Measurements from ENCODE around the gene ANG. TPM values are rescaled to one million over a fixed set of nuclear protein-coding genes. Genes with fewer than 3 reads are reported as not detected.

ANG gene
- 5.5 and 10.1 TPM in 2 replicates for total RNA-seq

DNA sequence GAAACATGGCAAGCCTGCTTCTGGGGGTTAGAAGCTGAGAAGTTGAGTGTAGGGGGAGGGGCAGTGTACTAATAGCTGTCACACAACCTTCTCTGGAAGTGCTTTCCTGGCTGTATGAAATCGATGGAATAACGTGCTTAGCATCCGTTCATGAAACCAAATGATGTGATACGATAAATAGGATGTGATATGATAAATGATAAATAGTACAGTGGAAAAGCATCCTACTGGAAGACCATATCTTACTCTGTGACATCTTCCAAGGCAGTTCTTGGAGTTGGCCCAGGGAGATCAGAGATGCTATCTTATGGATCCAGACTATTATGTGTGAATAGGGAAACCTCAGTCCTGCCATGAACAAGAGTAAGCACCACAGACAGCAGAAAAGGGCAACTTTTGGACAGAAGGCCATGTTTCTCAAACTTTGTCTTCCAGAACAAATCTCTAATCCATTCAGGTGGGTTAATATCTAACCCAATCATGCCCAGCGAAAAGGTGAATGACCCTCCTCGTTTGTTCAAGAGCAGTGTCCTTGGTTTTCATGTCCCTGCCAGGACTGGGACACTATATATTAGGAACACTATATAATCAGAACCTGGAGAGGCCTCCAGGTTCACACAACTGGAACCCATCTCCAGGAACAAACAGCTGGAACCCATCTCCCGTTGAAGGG lies at the start of gene ANG:
ANG (plus strand) TSS at position 598 of the 673 bp plus-strand sequence. CDS start 4,801 bp downstream, outside the sequence.

DNA sequence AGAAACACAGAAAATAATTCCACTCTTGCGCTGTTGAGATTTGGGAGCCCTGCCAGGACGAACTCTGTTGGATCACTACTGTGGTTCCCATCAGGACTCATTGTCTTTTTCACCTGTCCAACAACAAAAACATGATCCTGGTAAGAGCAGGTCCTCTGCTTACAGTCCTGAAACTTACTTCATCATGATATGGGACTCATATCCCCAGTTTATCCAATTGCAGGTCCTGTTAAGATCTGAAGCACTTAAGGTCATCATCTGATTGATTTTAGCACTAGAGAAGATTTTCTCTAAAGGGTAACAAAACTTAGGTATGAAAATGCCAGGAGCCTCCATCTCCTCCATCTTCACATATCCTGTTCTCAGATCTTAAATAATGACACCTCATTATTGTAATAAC lies 47.0 kb upstream of the ANG start, which contains the start of gene OR6S1:
OR6S1 (minus strand) TSS at position 101 of the 400 bp plus-strand sequence; CDS start at position 101, 0 bp downstream.

DNA sequence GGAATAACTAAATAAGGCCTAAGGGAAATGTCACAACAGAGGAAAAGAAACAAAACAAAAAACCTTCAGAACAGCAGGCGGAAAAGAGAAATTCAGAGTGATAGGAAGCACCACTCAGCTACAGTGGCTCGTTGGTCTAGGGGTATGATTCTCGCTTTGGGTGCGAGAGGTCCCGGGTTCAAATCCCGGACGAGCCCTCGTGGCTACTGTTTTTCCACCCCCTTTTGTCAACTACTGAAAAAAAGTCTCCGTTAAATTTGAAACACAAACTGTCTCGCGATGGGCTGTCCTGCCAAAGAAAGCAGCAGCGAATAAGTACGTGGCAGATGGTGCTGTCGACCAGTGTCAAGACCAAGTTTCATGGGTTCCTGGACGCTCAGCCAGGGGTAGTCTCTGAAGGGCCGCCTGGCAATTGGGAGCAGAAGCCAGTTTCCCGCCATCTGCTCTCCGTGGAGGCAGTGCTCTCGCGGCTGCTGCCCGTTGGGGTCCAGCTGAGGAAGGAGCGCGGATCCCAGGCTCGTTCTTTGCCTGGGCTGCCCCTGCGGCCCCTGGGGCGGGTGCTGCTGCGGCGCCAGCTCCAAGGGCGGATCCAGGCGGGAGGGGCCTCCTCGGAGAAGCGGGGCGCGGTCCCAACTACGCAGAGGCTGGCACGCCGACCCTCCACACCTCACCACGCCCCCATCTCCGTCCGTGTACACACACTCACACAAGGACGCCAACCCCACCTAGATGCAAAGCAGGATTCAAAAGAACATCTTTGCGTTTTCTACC lies 4.5 kb upstream of the ANG start, which contains the start of gene RNASE4:
RNASE4 (plus strand) TSS at position 670 of the 771 bp plus-strand sequence. CDS start 14,812 bp downstream, outside the sequence.

Other genes with a start within 250 kb of the ANG start
- 38.0 and 55.1 TPM in 2 replicates for gene OSGEP, start 234.0 kb upstream of the ANG start, total RNA-seq
- 136 and 200 TPM in 2 replicates for gene APEX1, start 233.5 kb upstream of the ANG start, total RNA-seq
- gene PIP4P1, start 227.3 kb upstream of the ANG start, total RNA-seq, result 12.1 and 12.2 TPM in 2 replicates
- gene PNP, start 219.4 kb upstream of the ANG start, total RNA-seq, result 192 and 219 TPM in 2 replicates
- not detected in 2 replicates for gene RNASE10, start 183.2 kb upstream of the ANG start, total RNA-seq
- not detected in 2 replicates for gene RNASE9, start 127.7 kb upstream of the ANG start, total RNA-seq
- not detected in 2 replicates for gene RNASE11, start 100.8 kb upstream of the ANG start, total RNA-seq
- not detected in 2 replicates for gene RNASE12, start 97.4 kb upstream of the ANG start, total RNA-seq
- not detected in 2 replicates for gene OR6S1, start 47.1 kb upstream of the ANG start, total RNA-seq
- gene RNASE4, start 4.2 kb upstream of the ANG start, total RNA-seq, result 4.0 and 10.7 TPM in 2 replicates
- not detected in 2 replicates for gene EDDM3A, start 57.1 kb downstream of the ANG start, total RNA-seq
- gene EDDM3B, start 79.6 kb downstream of the ANG start, total RNA-seq, result not detected in 2 replicates
- gene RNASE6, start 92.5 kb downstream of the ANG start, total RNA-seq, result not detected in 2 replicates
- gene RNASE1, start 114.1 kb downstream of the ANG start, total RNA-seq, result not detected in 2 replicates
- gene RNASE3, start 202.6 kb downstream of the ANG start, total RNA-seq, result not detected in 2 replicates